Measurements from ENCODE around the gene LCN10. TPM values are rescaled to one million over a fixed set of nuclear protein-coding genes. Genes with fewer than 3 reads are reported as not detected.

LCN10 gene
- total RNA-seq, 1 experiment from 2014 or later: 1.5 TPM

GRCh38 chr9:136690806-136691261, 51.9 kb downstream of the LCN10 start:
- H3K36me3 Mint-ChIP-seq (ENCODE audit: insufficient read depth in 1 of 3, low read depth in 3 of 3): no peaks in the 10 kb centered on the region
- Histone ChIP-seq H2AFZ (ENCODE audit: low read length) (no peak overlapping the region), H3K4ac (ENCODE audit: low read depth, low read length) (no peak overlapping the region), H4K5ac (ENCODE audit: insufficient read length, low read depth, low read length) (no peak overlapping the region), H4K91ac (ENCODE audit: insufficient read length, low read depth, low read length) (no peak overlapping the region), H4K8ac (replicated peaks; ENCODE audit: insufficient read length, low read depth, low read length) (no peak overlapping the region), H2BK15ac (ENCODE audit: low read depth, low read length) (no peak overlapping the region), H3K27ac (ENCODE audit: insufficient read length, low read depth, low read length) (no peak overlapping the region), H3K27me3 (ENCODE audit: insufficient read depth, low read length) (no peaks in the 10 kb centered on the region), H3K4me1 (ENCODE audit: insufficient read depth, low read length) (no peaks in the 10 kb centered on the region), H3K14ac (ENCODE audit: insufficient read depth, low read length) (no peak overlapping the region), H3K79me2 (ENCODE audit: insufficient read depth, low read length) (no peaks in the 10 kb centered on the region), H3T11ph (ENCODE audit: low read length) (no peak overlapping the region), H3K56ac (ENCODE audit: insufficient read length, low read depth, low read length) (no peak overlapping the region), H3K23me2 (ENCODE audit: insufficient read length, low read depth, low read length, poor library complexity, severe bottlenecking) (peaks cover 9% of the 10 kb centered on the region), H3K79me1 (ENCODE audit: insufficient read depth, low read depth, low read length, poor library complexity, severe bottlenecking) (no peaks in the 10 kb centered on the region), H2BK5ac (ENCODE audit: insufficient read length, low read length) (no peak overlapping the region), H2BK120ac (ENCODE audit: low read depth, low read length, poor library complexity, severe bottlenecking) (no peak overlapping the region), H3K9ac (ENCODE audit: extremely low read depth, insufficient read length, low read length) (no peak overlapping the region), H3K18ac (ENCODE audit: insufficient read length, low read depth, low read length) (no peak overlapping the region), H4K20me1 (ENCODE audit: control insufficient read depth, insufficient read depth, insufficient read length) (no peaks in the 10 kb centered on the region), H3K4me2 (ENCODE audit: insufficient read depth, insufficient read length, low read length) (no peak overlapping the region), H2BK12ac (ENCODE audit: insufficient read length, low read depth, low read length) (no peak overlapping the region), H3K9me3 (ENCODE audit: control insufficient read depth, low read depth, low read length) (no peaks in the 10 kb centered on the region), H2AK5ac (ENCODE audit: insufficient read length, low read length) (no peak overlapping the region), H3K23ac (ENCODE audit: insufficient read length, low read depth, low read length) (no peak overlapping the region), H2BK20ac (ENCODE audit: low read depth, low read length, poor library complexity, severe bottlenecking) (no peak overlapping the region)
- peaks cover 4 to 26% of the 10 kb centered on the region in 2 experiments for H3K4me1 Mint-ChIP-seq
- H3K27ac Mint-ChIP-seq: no peak overlapping the region
- H3K9me3 Mint-ChIP-seq: no peaks in the 10 kb centered on the region
- H3K27me3 Mint-ChIP-seq (ENCODE audit: low read depth): peaks cover 25% of the 10 kb centered on the region
- no peak for TF ChIP-seq CTCF (conservative IDR thresholded peaks at IDR 0.05)
- WGBS (ENCODE audit: extremely low coverage, insufficient read length, low lambda C conversion rate): no CpG with 5 or more reads among the region's 15 CpGs
- DNase-seq: no peak
- no peak overlapping the region for H3K4me3 Mint-ChIP-seq
